K562 (cell line): Measurements from ENCODE around the gene NUFIP2. TPM values are rescaled to one million over a fixed set of nuclear protein-coding genes. Genes with fewer than 3 reads are reported as not detected.

Source experiments
- BRF2 ChIP-seq: IDR thresholded peaks from 3 replicates; pipeline ENCODE4 v1.6.1; 2011; ENCODE audit warnings: borderline replicate concordance, mild to moderate bottlenecking; ENCODE audit not compliant: insufficient read length, insufficient read depth
- CBX3 ChIP-seq, 2 experiments: IDR thresholded peaks; 1 replicate in 1 of 2; 2 replicates in 1 of 2; pipeline ENCODE4 v1.6.1; 2012; ENCODE audit warnings: inconsistent platforms in 2 of 2, low read length in 2 of 2, borderline replicate concordance in 1 of 2, control low read depth in 1 of 2
- E2F6 ChIP-seq, 2 experiments: IDR thresholded peaks; 2 replicates each; pipeline ENCODE4 v1.6.1; 2011; ENCODE audit warnings: borderline replicate concordance in 1 of 2, control low read depth in 1 of 2, low read depth in 1 of 2, low read length in 1 of 2, mild to moderate bottlenecking in 1 of 2, mixed read lengths in 1 of 2, moderate library complexity in 1 of 2; ENCODE audit not compliant: insufficient read depth in 1 of 2, insufficient read length in 1 of 2, poor library complexity in 1 of 2, severe bottlenecking in 1 of 2; ENCODE audit errors: extremely low read depth in 1 of 2
- FIP1L1 ChIP-seq: fragments of 200-400 bp; formaldehyde crosslinking; IDR thresholded peaks from 2 replicates; pipeline ENCODE4 v1.6.1; 2018; ENCODE audit warnings: mild to moderate bottlenecking, low read depth, low read length; ENCODE audit not compliant: poor library complexity, severe bottlenecking
- HOMEZ ChIP-seq: fragments of 250-450 bp; sonication (Bioruptor Pico); IDR thresholded peaks from 2 replicates; pipeline ENCODE4 v1.4.0; 2020; ENCODE audit warnings: mild to moderate bottlenecking, moderate library complexity
- KAT2B ChIP-seq: IDR thresholded peaks from one replicate; pipeline ENCODE4 v1.6.1; 2012; ENCODE audit warnings: low read depth, mild to moderate bottlenecking, control low read depth, inconsistent platforms, low read length, moderate library complexity
- MEF2D ChIP-seq: conservative IDR thresholded peaks from 2 replicates; pipeline ENCODE4 v1.6.1; 2016; ENCODE audit warnings: low read depth, missing genetic modification characterization, missing compliant biosample characterization
- NFE2L1 ChIP-seq: fragments of 450-650 bp; IDR thresholded peaks from 2 replicates; pipeline ENCODE4 v1.6.1; 2016; ENCODE audit warnings: missing genetic modification characterization, low read depth, mild to moderate bottlenecking, missing compliant biosample characterization, moderate library complexity, borderline replicate concordance
- PHF8 ChIP-seq: fragments of 200-600 bp; sonication (generic); IDR thresholded peaks from 2 replicates; pipeline ENCODE4 v1.6.1; 2012; ENCODE audit warnings: mixed run types, mild to moderate bottlenecking, inconsistent platforms, low read length, moderate library complexity, borderline replicate concordance
- PREB ChIP-seq: sonication (generic); formaldehyde crosslinking; IDR thresholded peaks from 2 replicates; pipeline ENCODE4 v1.8.1; 2023; ENCODE audit warnings: mild to moderate bottlenecking, missing genetic modification reagents
- SAP30 ChIP-seq: fragments of 200-600 bp; sonication (generic); IDR thresholded peaks from 2 replicates; pipeline ENCODE4 v1.6.1; 2012; ENCODE audit warnings: borderline replicate concordance, low read depth, mild to moderate bottlenecking, moderate library complexity, low read length, control low read depth, inconsistent platforms; ENCODE audit not compliant: insufficient read depth, poor library complexity, severe bottlenecking
- THAP12 ChIP-seq: fragments of 250-450 bp; sonication (Bioruptor Pico); IDR thresholded peaks from 2 replicates; pipeline ENCODE4 v1.9.0; 2021; ENCODE audit warnings: mild to moderate bottlenecking, inconsistent platforms
- ZFP91 ChIP-seq: sonication (generic); formaldehyde crosslinking; IDR thresholded peaks from 2 replicates; pipeline ENCODE4 v1.8.0; 2022; ENCODE audit warnings: mild to moderate bottlenecking, missing genetic modification reagents
- ZNF217 ChIP-seq: sonication (generic); formaldehyde crosslinking; IDR thresholded peaks from 2 replicates; pipeline ENCODE4 v1.8.0; 2022; ENCODE audit warnings: mild to moderate bottlenecking, missing genetic modification reagents
- ZNF311 ChIP-seq: fragments of 250-450 bp; sonication (Bioruptor Pico); IDR thresholded peaks from 2 replicates; pipeline ENCODE4 v1.4.0; 2020; ENCODE audit warnings: mild to moderate bottlenecking, moderate library complexity
- polyA plus RNA-seq, 8 experiments: library from polyadenylated mRNA; depleted of rRNA in 4 of 8; stranded (reverse) in 5 of 8; unstranded in 3 of 8; fragments of >200 nt; fragmentation: Nextera tagmentation in 2 of 8; fragmentation: Illumina TruSeq in 1 of 8; extraction: Ambion mirVana in 2 of 8; extraction: Trizol in 1 of 8; gene quantifications; 2 replicates each; pipeline versions ENCODE4 v1.2.1 to v1.2.3, GENCODE V29; 2011 to 2014; ENCODE audit warnings: inconsistent platforms in 1 of 8, missing spikeins in 1 of 8
- total RNA-seq, 7 experiments: library from RNA; depleted of rRNA in 6 of 7; stranded (reverse); fragments of >200 nt in 6 of 7; fragmentation: Illumina TruSeq in 2 of 7; extraction: Trizol in 2 of 7; gene quantifications; 2 replicates each; pipeline versions ENCODE4 v1.2.1 to v1.2.3, GENCODE V29; 2011 to 2021; ENCODE audit warnings: low replicate concordance in 1 of 7

The NUFIP2 gene
- total and polyA plus RNA-seq, 9 of the 15 experiments (the other 6 are each of a cell fraction or from before 2014, with no cell fraction given): 4.9 to 40.7 (median 18.5) TPM

- TF ChIP-seq CBX3 (IDR thresholded peaks at IDR 0.05; ENCODE audit: borderline replicate concordance in 1 of 2, low read length in 2 of 2) (peak in 1 of 2 experiments; percentile 78; a peak in 1 of 3 replicates), PHF8 (peak; percentile 87), ZNF311 (CRISPR knock-in tag) (peak; percentile 45; the same call in 1 of the 2 replicates), PREB (CRISPR knock-in tag) (no peak), NFE2L1 (no peak), ZFP91 (CRISPR knock-in tag) (no peak), E2F6 (IDR thresholded peaks at IDR 0.05; ENCODE audit: borderline replicate concordance in 1 of 2, extremely low read depth in 1 of 2, insufficient read depth in 1 of 2, insufficient read length in 1 of 2, low read depth in 1 of 2, low read length in 1 of 2, poor library complexity in 1 of 2, severe bottlenecking in 1 of 2) (peak; percentile 54 to 58), HOMEZ (CRISPR knock-in tag) (0 out of 2 replicates have a peak, but pooled peaks have one; percentile 70), FIP1L1 (no peak), KAT2B (no peak), THAP12 (CRISPR knock-in tag) (peak; percentile 94), BRF2 (no peak), MEF2D (tag) (peak; percentile 57; the same call in 1 of the 2 replicates), ZNF217 (CRISPR knock-in tag) (no peak), SAP30 (no peak)
Measured at GRCh38 chr17:29293890-29294579, at the start of gene NUFIP2 (continued).
